Amygdala (tissue), 56 donors: ENCODE measurements around the gene ERC1.

Experiments used
- DNase-seq, 56 donors: peaks; one replicate each; lab custom pipeline; 2025; lab: John Stamatoyannopoulos, UW

ERC1 gene

GRCh38 chr12:1463073-1463905, 472.3 kb downstream of the ERC1 start:
- DNase-seq: no peak

- no peak for DNase-seq
These were observed 473.9 kb downstream of the ERC1 start for GRCh38 chr12:1464925-1465324.

- no peak for DNase-seq
These were observed 475.0 kb downstream of the ERC1 start for GRCh38 chr12:1465990-1466389.

- DNase-seq: no peak
These were observed 475.6 kb downstream of the ERC1 start for GRCh38 chr12:1466481-1467154.

GRCh38 chr12:1467710-1468109, 476.7 kb downstream of the ERC1 start:
- no peak for DNase-seq

GRCh38 chr12:1469070-1469469, 478.0 kb downstream of the ERC1 start:
- no peak for DNase-seq

- no peak for DNase-seq
These were observed 479.0 kb downstream of the ERC1 start for GRCh38 chr12:1470051-1470450.

GRCh38 chr12:1471224-1471623, 480.2 kb downstream of the ERC1 start:
- DNase-seq: no peak

GRCh38 chr12:1473418-1473817, 482.4 kb downstream of the ERC1 start:
- DNase-seq: no peak

- no peak for DNase-seq
These were observed 483.1 kb downstream of the ERC1 start for GRCh38 chr12:1474041-1474573.

- DNase-seq: no peak
These were observed 483.6 kb downstream of the ERC1 start for GRCh38 chr12:1474574-1475153.

- no peak for DNase-seq
These were observed 488.6 kb downstream of the ERC1 start for GRCh38 chr12:1479645-1480044.

- DNase-seq: no peak
These were observed 490.3 kb downstream of the ERC1 start for GRCh38 chr12:1481326-1481725.

- DNase-seq: no peak
These were observed 490.9 kb downstream of the ERC1 start for GRCh38 chr12:1481906-1482305.

GRCh38 chr12:1488908-1489381, 497.9 kb downstream of the ERC1 start:
- no peak for DNase-seq

GRCh38 chr12:1491983-1492697, 501.1 kb downstream of the ERC1 start:
- no peak for DNase-seq

GRCh38 chr12:1493781-1494565, 502.9 kb downstream of the ERC1 start:
- DNase-seq: no peak

- no peak for DNase-seq
These were observed 503.8 kb downstream of the ERC1 start for GRCh38 chr12:1494856-1495255.

- peak in 4 of 56 donors; percentile 10 to 29 (median 22) for DNase-seq
These were observed 505.3 kb downstream of the ERC1 start for GRCh38 chr12:1496162-1496900.
